Activated naive CD8-positive, alpha-beta T cell treated with anti-CD3 and anti-CD28 coated beads for 36 hours (primary cell): ENCODE data around the gene SKIC3. TPM values are rescaled to one million over a fixed set of nuclear protein-coding genes. Genes with fewer than 3 reads are reported as not detected.

Source experiments
- DNase-seq: peaks from one replicate; pipeline ENCODE4 v3.0.0; 2021
- H3K27ac Mint-ChIP-seq: one replicate; pipeline ENCODE4 v1.8.0; 2022; ENCODE audit warnings: mild to moderate bottlenecking, moderate library complexity, mixed read lengths
- H3K27me3 Mint-ChIP-seq: one replicate; pipeline ENCODE4 v1.8.0; 2022; ENCODE audit warnings: mild to moderate bottlenecking, mixed read lengths
- H3K36me3 Mint-ChIP-seq: one replicate; pipeline ENCODE4 v1.8.0; 2021; ENCODE audit warnings: mild to moderate bottlenecking, mixed read lengths
- H3K4me1 Mint-ChIP-seq: one replicate; pipeline ENCODE4 v1.8.0; 2021; ENCODE audit warnings: mixed read lengths
- H3K4me3 Mint-ChIP-seq: one replicate; pipeline ENCODE4 v1.8.0; 2022; ENCODE audit warnings: mild to moderate bottlenecking, moderate library complexity, mixed read lengths
- H3K9me3 Mint-ChIP-seq: one replicate; pipeline ENCODE4 v1.8.0; 2022; ENCODE audit warnings: mixed read lengths
- total RNA-seq, 2 experiments: library from RNA; stranded (reverse); gene quantifications; one replicate each; pipeline ENCODE4 v1.2.3, GENCODE V29; 2021

The SKIC3 gene
- total RNA-seq: 10 to 100 TPM; 66.5 to 68.7 TPM

- Mint-ChIP-seq H3K27me3 (no peaks in the 10 kb centered on the region), H3K4me1 (peaks cover 32% of the 10 kb centered on the region), H3K9me3 (no peaks in the 10 kb centered on the region), H3K36me3 (peaks cover 10% of the 10 kb centered on the region), H3K4me3 (peak within 1 kb of the TSS; percentile 97), H3K27ac (peak within 1 kb of the TSS; percentile 92)
- DNase-seq: peak; percentile 87
Observed at GRCh38 chr5:95554647-95555548, at the start of gene SKIC3, which contains the start of gene ARSK. SKIC3 (minus strand) TSS chr5:95554977; CDS start chr5:95547150, 7,827 bp downstream. ARSK (plus strand) TSS chr5:95555101; CDS start chr5:95555279, 178 bp downstream.

GRCh38 chr5:95600557-95600956, 45.8 kb upstream of the SKIC3 start:
- Mint-ChIP-seq H3K27ac (no peak overlapping the region), H3K27me3 (no peaks in the 10 kb centered on the region), H3K9me3 (no peaks in the 10 kb centered on the region)

GRCh38 chr5:95599252-95599651, 44.5 kb upstream of the SKIC3 start:
- Mint-ChIP-seq H3K4me1 (no peaks in the 10 kb centered on the region), H3K27ac (no peak overlapping the region), H3K9me3 (no peaks in the 10 kb centered on the region), H3K36me3 (peaks cover 1% of the 10 kb centered on the region), H3K4me3 (no peak overlapping the region), H3K27me3 (no peaks in the 10 kb centered on the region)
- DNase-seq: no peak

More at GRCh38 chr5:95600557-95600956, 45.8 kb upstream of the SKIC3 start:
- DNase-seq: no peak
- Mint-ChIP-seq H3K4me3 (no peak overlapping the region), H3K4me1 (no peaks in the 10 kb centered on the region), H3K36me3 (no peaks in the 10 kb centered on the region)

- peaks cover 12% of the 10 kb centered on the region for H3K4me1 Mint-ChIP-seq
- H3K9me3 Mint-ChIP-seq: no peaks in the 10 kb centered on the region
- H3K27me3 Mint-ChIP-seq: no peaks in the 10 kb centered on the region
- H3K27ac Mint-ChIP-seq: no peak overlapping the region
- H3K4me3 Mint-ChIP-seq: no peak overlapping the region
- no peak for DNase-seq
- peaks cover 8% of the 10 kb centered on the region for H3K36me3 Mint-ChIP-seq
Observed at GRCh38 chr5:95595289-95595931, 40.6 kb upstream of the SKIC3 start.

DNA sequence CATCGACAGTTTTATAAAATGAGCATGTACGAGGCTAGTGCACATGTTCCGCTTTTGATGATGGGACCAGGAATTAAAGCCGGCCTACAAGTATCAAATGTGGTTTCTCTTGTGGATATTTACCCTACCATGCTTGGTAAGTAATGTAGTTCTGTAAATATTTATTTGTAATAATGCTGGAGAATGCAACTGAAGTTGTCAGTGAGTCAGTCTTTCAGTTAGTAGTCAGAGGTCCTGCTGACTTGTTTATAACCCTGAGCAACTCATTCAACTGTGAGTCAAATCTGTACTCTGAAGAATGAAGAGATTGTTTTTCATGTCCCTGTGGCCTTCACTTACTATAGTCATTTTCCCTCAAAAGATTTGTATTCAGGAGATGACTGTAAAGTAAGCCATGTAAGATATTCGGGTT, 36.7 kb upstream of the SKIC3 start:
- no peak overlapping the region for H3K4me3 Mint-ChIP-seq
- DNase-seq: no peak
- peaks cover 14% of the 10 kb centered on the region for H3K4me1 Mint-ChIP-seq
- no peaks in the 10 kb centered on the region for H3K9me3 Mint-ChIP-seq
- peaks cover 8% of the 10 kb centered on the region for H3K36me3 Mint-ChIP-seq
- no peaks in the 10 kb centered on the region for H3K27me3 Mint-ChIP-seq
- no peak overlapping the region for H3K27ac Mint-ChIP-seq

DNA sequence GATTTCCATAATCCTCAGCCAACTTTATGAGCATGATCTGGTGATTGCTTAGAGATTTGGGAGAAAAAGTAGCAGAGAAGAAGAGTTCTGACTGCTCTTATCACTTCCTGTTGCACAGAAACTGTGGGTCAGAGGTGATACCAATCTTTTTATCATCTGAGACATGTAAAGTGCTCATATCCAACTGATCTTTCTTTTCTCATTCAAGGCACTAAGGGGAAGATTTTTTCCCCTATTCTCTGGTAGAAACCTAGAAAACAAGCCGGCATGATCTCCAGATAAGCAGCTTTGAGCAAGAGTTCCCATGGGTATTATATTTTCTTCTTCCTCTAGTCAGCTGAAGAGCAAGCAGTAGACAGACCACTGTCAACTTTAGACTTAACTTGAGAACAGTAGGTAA, 36.1 kb upstream of the SKIC3 start:
- Mint-ChIP-seq H3K27me3 (no peaks in the 10 kb centered on the region), H3K27ac (peak overlapping the region; percentile 63), H3K9me3 (no peaks in the 10 kb centered on the region), H3K4me3 (no peak overlapping the region), H3K4me1 (peaks cover 14% of the 10 kb centered on the region), H3K36me3 (peaks cover 8% of the 10 kb centered on the region)
- no peak for DNase-seq

- Mint-ChIP-seq H3K27ac (no peak overlapping the region), H3K9me3 (no peaks in the 10 kb centered on the region)
Observed at GRCh38 chr5:95583992-95584391, 29.2 kb upstream of the SKIC3 start.

GRCh38 chr5:95581576-95581975, 26.8 kb upstream of the SKIC3 start:
- Mint-ChIP-seq H3K27me3 (no peaks in the 10 kb centered on the region), H3K4me3 (no peak overlapping the region), H3K4me1 (no peaks in the 10 kb centered on the region), H3K27ac (no peak overlapping the region), H3K9me3 (no peaks in the 10 kb centered on the region), H3K36me3 (peaks cover 7% of the 10 kb centered on the region)
- DNase-seq: no peak

More at GRCh38 chr5:95583992-95584391, 29.2 kb upstream of the SKIC3 start:
- Mint-ChIP-seq H3K4me3 (no peak overlapping the region), H3K4me1 (no peaks in the 10 kb centered on the region), H3K27me3 (no peaks in the 10 kb centered on the region), H3K36me3 (peaks cover 7% of the 10 kb centered on the region)
- no peak for DNase-seq

- Mint-ChIP-seq H3K4me1 (no peaks in the 10 kb centered on the region), H3K4me3 (no peak overlapping the region), H3K36me3 (peaks cover 22% of the 10 kb centered on the region), H3K9me3 (no peaks in the 10 kb centered on the region), H3K27ac (no peak overlapping the region), H3K27me3 (no peaks in the 10 kb centered on the region)
- no peak for DNase-seq
Observed at GRCh38 chr5:95572016-95572415, 17.2 kb upstream of the SKIC3 start.

- Mint-ChIP-seq H3K9me3 (no peaks in the 10 kb centered on the region), H3K4me1 (peaks cover 2% of the 10 kb centered on the region), H3K36me3 (peaks cover 9% of the 10 kb centered on the region), H3K27me3 (no peaks in the 10 kb centered on the region), H3K27ac (no peak overlapping the region), H3K4me3 (no peak overlapping the region)
- no peak for DNase-seq
Observed at GRCh38 chr5:95565280-95565920, 10.6 kb upstream of the SKIC3 start.

GRCh38 chr5:95564450-95564849, 9.7 kb upstream of the SKIC3 start:
- no peak for DNase-seq
- H3K27ac Mint-ChIP-seq: no peak overlapping the region
- no peaks in the 10 kb centered on the region for H3K9me3 Mint-ChIP-seq
- no peak overlapping the region for H3K4me3 Mint-ChIP-seq
- peaks cover 9% of the 10 kb centered on the region for H3K36me3 Mint-ChIP-seq
- peaks cover 2% of the 10 kb centered on the region for H3K4me1 Mint-ChIP-seq
- H3K27me3 Mint-ChIP-seq: no peaks in the 10 kb centered on the region

GRCh38 chr5:95563367-95563766, 8.6 kb upstream of the SKIC3 start:
- no peak for DNase-seq
- Mint-ChIP-seq H3K36me3 (peaks cover 9% of the 10 kb centered on the region), H3K9me3 (no peaks in the 10 kb centered on the region), H3K4me1 (peaks cover 2% of the 10 kb centered on the region), H3K4me3 (no peak overlapping the region), H3K27ac (no peak overlapping the region), H3K27me3 (no peaks in the 10 kb centered on the region)

DNA sequence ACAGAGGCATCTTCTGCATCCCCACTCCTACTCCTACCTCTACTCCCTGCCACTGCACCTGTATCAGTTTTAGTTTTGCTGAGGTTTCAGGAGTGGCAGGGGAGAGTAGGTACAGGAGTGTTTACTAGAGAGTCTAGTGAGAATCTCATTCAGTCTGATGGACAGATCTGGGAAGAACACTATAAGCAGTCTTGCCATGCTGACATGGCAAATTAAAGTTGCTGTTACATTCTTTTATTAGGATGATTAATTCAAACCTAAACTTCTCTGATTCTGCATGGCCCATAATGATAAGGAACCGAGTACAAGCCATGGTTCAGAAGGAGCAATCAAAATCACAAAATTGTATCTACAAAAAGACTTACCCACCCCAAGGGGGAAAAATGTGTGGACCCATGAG, 7.5 kb upstream of the SKIC3 start:
- Mint-ChIP-seq H3K9me3 (no peaks in the 10 kb centered on the region), H3K4me3 (no peak overlapping the region), H3K36me3 (peaks cover 7% of the 10 kb centered on the region), H3K4me1 (peaks cover 7% of the 10 kb centered on the region), H3K27me3 (no peaks in the 10 kb centered on the region), H3K27ac (no peak overlapping the region)
- DNase-seq: no peak

DNA sequence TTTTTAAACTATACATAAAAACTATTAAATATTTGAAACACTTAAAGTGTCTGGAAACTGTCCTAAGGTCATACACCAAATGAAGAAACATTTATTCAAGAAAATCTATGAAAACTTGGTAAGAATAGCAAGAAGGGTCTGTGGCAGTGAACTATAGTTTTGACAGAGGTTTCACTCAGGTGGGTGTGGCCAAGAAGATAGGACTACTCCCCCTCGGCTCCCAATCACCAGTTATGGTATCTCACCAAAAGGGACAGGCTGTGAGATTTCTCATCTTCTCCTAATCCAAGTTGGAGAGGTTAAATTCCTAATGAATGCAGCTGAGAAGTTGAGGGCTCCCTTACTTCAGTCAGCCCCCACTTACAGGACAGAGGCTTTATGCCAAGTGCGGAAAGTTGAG, 3.1 kb upstream of the SKIC3 start:
- H3K27me3 Mint-ChIP-seq: no peaks in the 10 kb centered on the region
- H3K27ac Mint-ChIP-seq: no peak overlapping the region
- no peak for DNase-seq
- peaks cover 2% of the 10 kb centered on the region for H3K36me3 Mint-ChIP-seq
- no peak overlapping the region for H3K4me3 Mint-ChIP-seq
- H3K9me3 Mint-ChIP-seq: no peaks in the 10 kb centered on the region
- peaks cover 18% of the 10 kb centered on the region for H3K4me1 Mint-ChIP-seq

DNA sequence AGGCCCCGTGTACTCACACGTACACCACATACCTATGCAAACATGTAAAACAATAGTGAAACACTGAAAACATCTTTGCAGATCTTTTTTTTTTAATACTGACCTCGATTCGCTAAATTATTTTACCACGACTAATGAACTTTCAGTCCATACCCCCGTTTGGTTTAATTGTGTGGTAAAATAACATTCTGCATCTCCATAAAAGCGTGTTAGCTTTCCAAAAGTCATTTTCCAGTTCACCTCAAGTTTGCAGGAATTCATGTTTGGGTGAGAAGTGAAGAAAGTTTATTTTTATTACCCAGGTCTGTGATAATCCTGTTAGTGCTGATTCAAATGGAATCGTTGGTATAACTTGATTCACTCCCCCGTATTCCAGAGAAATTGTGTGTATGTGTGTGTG, 776 bp upstream of the SKIC3 start:
- Mint-ChIP-seq H3K27ac (peak overlapping the region; percentile 92), H3K4me3 (peak overlapping the region; percentile 97), H3K36me3 (peaks cover 10% of the 10 kb centered on the region), H3K27me3 (no peaks in the 10 kb centered on the region), H3K9me3 (no peaks in the 10 kb centered on the region), H3K4me1 (peaks cover 32% of the 10 kb centered on the region)
- no peak for DNase-seq
